Mucosa of descending colon (tissue), 3 donors: ENCODE data around the gene OCSTAMP. TPM values are rescaled to one million over a fixed set of nuclear protein-coding genes. Genes with fewer than 3 reads are reported as not detected.

Experiments
- ATAC-seq: fragments of 200-7000 bp; cut with Tn5 transposase; one replicate; pipeline ENCODE4 v1.9.1; 2020; ENCODE audit warnings: mild to moderate bottlenecking, moderate library complexity
- DNase-seq, 3 donors: peaks; one replicate each; pipeline ENCODE4 v3.0.0-alpha.2; 2020
- H3K36me3 ChIP-seq: fragments of 200-600 bp; one replicate; pipeline ENCODE4 v1.8.0; 2021; ENCODE audit warnings: low read depth, mild to moderate bottlenecking
- H3K4me1 ChIP-seq: fragments of 200-600 bp; one replicate; pipeline ENCODE4 v1.8.0; 2021; ENCODE audit warnings: low read depth, mild to moderate bottlenecking
- H3K4me3 ChIP-seq: fragments of 200-600 bp; one replicate; pipeline ENCODE4 v1.8.0; 2021; ENCODE audit warnings: mild to moderate bottlenecking
- H3K9me3 ChIP-seq: fragments of 200-600 bp; one replicate; pipeline ENCODE4 v1.8.0; 2021; ENCODE audit warnings: mild to moderate bottlenecking
- intact Hi-C, 2 donors: fragments of 100-400 bp; cut with DNase I in 1 of 2; cut with micrococcal nuclease in 1 of 2; formaldehyde crosslinking; loops; one replicate each; pipeline versions ENCODE4 v1.11.0 to v1.11.1; 2022; cut with DNase I, micrococcal nuclease
- total RNA-seq, 3 donors: library from RNA; stranded (reverse); fragmentation: NEBNext Ultra II Directional in 2 of 3; extraction: Animal tissue kit (Norgen Biotek cat#: 25700) in 2 of 3; gene quantifications; one replicate each; pipeline versions ENCODE4 v1.2.1 to v1.2.4, GENCODE V29; 2021 to 2023
- TF ChIP-seq, protein P1 (sequence below): fragments of 200-600 bp; IDR thresholded peaks from one replicate; pipeline ENCODE4 v1.8.0; 2022; ENCODE audit warnings: antibody characterized with exemption, mild to moderate bottlenecking
- donor health status: DM: no; HTN: no; CAD: no; lungs with moderate emphysema.
- donor health status: DM: no; HTN: no; CAD: no.
- donor health status: DM: no; HTN: yes; CAD: no.

Gene OCSTAMP
- total RNA-seq, 3 donors from 2014 or later = not detected

GRCh38 chr20:46566125-46566524, 15.7 kb upstream of the OCSTAMP start:
- H3K4me1 ChIP-seq = no peaks in the 10 kb centered on the region
- ATAC-seq = no peak
- H3K4me3 ChIP-seq = no peak overlapping the region
- no peak for DNase-seq
- TF ChIP-seq, protein P1, sequence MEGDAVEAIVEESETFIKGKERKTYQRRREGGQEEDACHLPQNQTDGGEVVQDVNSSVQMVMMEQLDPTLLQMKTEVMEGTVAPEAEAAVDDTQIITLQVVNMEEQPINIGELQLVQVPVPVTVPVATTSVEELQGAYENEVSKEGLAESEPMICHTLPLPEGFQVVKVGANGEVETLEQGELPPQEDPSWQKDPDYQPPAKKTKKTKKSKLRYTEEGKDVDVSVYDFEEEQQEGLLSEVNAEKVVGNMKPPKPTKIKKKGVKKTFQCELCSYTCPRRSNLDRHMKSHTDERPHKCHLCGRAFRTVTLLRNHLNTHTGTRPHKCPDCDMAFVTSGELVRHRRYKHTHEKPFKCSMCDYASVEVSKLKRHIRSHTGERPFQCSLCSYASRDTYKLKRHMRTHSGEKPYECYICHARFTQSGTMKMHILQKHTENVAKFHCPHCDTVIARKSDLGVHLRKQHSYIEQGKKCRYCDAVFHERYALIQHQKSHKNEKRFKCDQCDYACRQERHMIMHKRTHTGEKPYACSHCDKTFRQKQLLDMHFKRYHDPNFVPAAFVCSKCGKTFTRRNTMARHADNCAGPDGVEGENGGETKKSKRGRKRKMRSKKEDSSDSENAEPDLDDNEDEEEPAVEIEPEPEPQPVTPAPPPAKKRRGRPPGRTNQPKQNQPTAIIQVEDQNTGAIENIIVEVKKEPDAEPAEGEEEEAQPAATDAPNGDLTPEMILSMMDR = no peak
- H3K36me3 ChIP-seq = no peaks in the 10 kb centered on the region
- intact Hi-C loops = no loop called here
- H3K9me3 ChIP-seq = no peaks in the 10 kb centered on the region

DNA sequence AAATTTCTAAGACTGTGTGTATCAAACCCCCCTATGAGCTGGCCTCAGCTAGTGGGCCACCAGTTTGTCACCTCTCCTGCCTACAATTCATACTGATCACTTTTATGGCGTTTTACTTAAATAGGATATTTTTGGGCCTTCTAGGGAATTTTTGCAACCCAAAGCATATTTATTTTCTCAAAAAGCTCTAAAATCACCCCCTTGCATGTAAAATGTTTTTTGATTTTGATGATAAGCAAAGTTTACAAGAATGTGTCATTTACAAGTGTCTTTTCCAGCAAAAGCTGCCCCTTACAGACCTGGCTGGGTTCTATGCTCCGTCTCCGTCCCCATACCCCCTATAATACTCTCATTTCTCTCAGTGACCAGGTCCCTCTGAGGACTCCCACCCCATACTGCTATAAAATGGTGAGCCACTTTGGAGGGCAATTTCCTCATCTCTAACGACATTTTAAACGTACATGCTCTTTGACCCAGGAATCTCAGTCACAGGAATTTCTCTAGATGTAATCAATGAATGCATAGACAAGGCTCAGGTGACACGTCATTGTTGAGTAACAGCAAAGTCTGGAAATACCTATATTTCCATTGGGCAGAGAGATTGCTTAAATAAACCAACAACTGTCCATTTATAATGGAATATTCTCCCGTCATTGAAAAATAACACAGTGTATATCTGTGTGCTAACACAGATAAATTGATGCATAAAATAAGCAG, 13.9 kb upstream of the OCSTAMP start:
- Histone ChIP-seq H3K36me3 (no peaks in the 10 kb centered on the region), H3K4me3 (no peak overlapping the region), H3K9me3 (no peaks in the 10 kb centered on the region), H3K4me1 (no peaks in the 10 kb centered on the region)
- DNase-seq (no peak), ATAC-seq (no peak)
- TF ChIP-seq, protein P1 = no peak
- intact Hi-C loops = no loop called here

GRCh38 chr20:46563860-46564221, 13.4 kb upstream of the OCSTAMP start:
- intact Hi-C loops = no loop called here
- TF ChIP-seq, protein P1 = no peak

DNA sequence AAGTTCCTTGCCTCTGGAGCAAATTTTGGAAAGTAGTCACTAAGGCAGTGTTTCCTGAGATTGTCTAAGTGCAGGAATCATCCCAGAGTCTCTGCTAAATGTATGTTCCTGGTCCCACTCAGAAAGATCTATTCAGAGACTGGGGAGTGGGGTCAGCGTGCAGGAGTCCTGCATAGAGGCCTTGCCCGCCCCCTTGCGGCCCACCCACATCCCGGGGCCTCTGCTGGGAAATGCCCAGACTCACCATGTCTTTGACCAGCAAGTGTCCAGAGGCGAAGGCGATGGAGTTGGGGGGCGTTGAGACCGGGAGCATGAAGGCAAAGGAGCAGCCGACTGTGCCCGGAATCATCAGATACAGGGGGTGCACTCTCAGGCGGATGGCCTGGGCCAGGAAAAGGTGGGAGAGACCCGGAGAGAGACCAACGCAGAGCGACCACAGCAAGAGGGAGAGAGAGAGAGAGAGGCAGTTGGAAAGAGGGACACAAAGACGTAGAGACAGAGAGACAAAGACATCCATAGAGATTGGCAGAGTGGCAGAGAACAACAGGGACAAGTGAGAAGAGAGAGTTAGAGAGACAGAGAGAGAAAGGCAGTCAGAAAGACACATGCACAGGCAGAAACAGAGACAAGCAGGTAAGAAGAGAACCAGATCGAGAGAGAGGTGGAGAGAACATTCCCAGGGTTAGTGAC, 12.9 kb upstream of the OCSTAMP start:
- H3K4me1 ChIP-seq = no peaks in the 10 kb centered on the region
- H3K36me3 ChIP-seq = no peaks in the 10 kb centered on the region
- TF ChIP-seq, protein P1 = no peak
- intact Hi-C loops = no loop called here
- no peak for DNase-seq
- no peaks in the 10 kb centered on the region for H3K9me3 ChIP-seq
- no peak for ATAC-seq
- no peak overlapping the region for H3K4me3 ChIP-seq

More at GRCh38 chr20:46563860-46564221, 13.4 kb upstream of the OCSTAMP start:
- H3K4me1 ChIP-seq = no peaks in the 10 kb centered on the region
- DNase-seq = no peak
- ATAC-seq = no peak
- no peak overlapping the region for H3K4me3 ChIP-seq
- H3K36me3 ChIP-seq = no peaks in the 10 kb centered on the region
- no peaks in the 10 kb centered on the region for H3K9me3 ChIP-seq

DNA sequence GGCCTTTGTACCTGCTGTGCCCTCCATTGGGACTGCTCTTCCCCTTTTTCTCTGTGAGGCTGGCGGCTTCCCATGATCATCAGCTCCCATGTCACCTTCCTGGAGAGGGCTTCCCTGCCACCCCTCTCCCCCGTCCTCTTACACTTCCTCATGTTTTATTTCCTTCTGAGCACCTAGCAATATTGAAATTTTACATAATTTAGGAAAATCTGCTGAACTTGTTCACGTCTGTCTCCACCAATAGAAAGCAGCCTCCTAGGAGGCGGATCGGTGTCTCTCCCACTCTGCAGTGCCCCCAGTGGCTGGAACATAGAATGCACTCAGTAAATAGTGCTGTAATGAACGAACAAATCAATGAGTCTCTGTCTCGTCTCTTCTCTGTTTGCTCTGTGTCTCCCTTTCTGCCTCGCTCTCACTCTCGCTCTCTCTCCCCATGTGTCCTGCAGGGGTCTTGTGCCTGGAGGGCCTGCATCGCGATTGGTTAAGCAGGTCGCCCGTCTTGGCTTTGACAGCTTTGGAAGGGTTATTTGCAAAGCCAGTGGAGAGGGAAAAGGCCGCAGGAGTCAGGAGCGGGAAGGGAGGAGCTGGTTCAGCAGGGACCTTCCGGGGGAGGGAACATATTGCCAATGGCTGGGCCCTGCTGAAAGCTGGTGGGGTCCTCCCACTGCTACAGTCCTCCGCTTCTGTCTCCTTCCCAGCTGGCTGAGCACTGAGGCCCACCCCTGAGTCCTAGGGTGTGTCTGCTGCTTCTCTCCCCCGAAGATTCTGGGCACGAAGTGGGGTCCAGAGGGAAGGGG, 12.1 kb upstream of the OCSTAMP start:
- peak; percentile 38 to 80 (median 58) for DNase-seq
- Histone ChIP-seq H3K4me1 (no peaks in the 10 kb centered on the region), H3K36me3 (no peaks in the 10 kb centered on the region), H3K9me3 (no peaks in the 10 kb centered on the region), H3K4me3 (no peak overlapping the region)
- intact Hi-C loops = no loop called here
- TF ChIP-seq, protein P1 = peak; percentile 75
- ATAC-seq = peak; percentile 87
